GM12878 (cell line): ENCODE data around the gene SNN. TPM values are rescaled to one million over a fixed set of nuclear protein-coding genes. Genes with fewer than 3 reads are reported as not detected.

ENCODE experiments used
- ATAC-seq: fragments of 200-7000 bp; cut with Tn5 transposase; 3 replicates; pipeline ENCODE4 v1.9.1; 2020; ENCODE audit warnings: mild to moderate bottlenecking, moderate library complexity
- BruUV-seq: library from RNA; stranded (reverse); fragments of 400-500 nt; replicated peaks from 2 replicates; lab custom pipeline; 2021; lab: Mats Ljungman, UMichigan
- CTCF ChIA-PET: fragments of 300-600 bp; sonication (Branson Sonifier 250); formaldehyde crosslinking; extraction: SDS; loops from one replicate; lab custom pipeline; 2021; ENCODE audit warnings: inconsistent platforms; lab: Yijun Ruan, JAX
- POLR2A ChIA-PET: fragments of 350-600 bp; formaldehyde crosslinking; extraction: SDS; loops from one replicate; lab custom pipeline; 2021; ENCODE audit warnings: inconsistent platforms; lab: Charles Lee
- RAD21 ChIA-PET: fragments of 300-600 bp; sonication (Branson Sonifier 250); formaldehyde crosslinking; loops from one replicate; lab custom pipeline; 2023; ENCODE audit warnings: antibody characterized with exemption; ENCODE audit not compliant: unreplicated experiment; lab: Charles Lee
- SMC1A ChIA-PET: fragments of 300-600 bp; sonication (Branson Sonifier 250); formaldehyde crosslinking; loops from one replicate; lab custom pipeline; 2023; ENCODE audit not compliant: unreplicated experiment, uncharacterized antibody; lab: Charles Lee
- DNase-seq: peaks from one replicate; pipeline ENCODE4 v3.0.0-alpha.2; 2011; ENCODE audit warnings: low read depth, low spot score
- FAIRE-seq: peaks from 3 replicates; lab custom pipeline; 2011; peaks lifted over from hg19 to GRCh38; lab: Jason Lieb, UNC
- H2AFZ ChIP-seq: 2 replicates; pipeline ENCODE4 v1.6.0; 2011; ENCODE audit warnings: low read depth, low read length, control low read depth; ENCODE audit not compliant: control insufficient read depth
- H3K27ac ChIP-seq: 2 replicates; pipeline ENCODE4 v1.5.1; 2011; ENCODE audit warnings: control low read depth; ENCODE audit not compliant: control insufficient read depth, insufficient read depth
- H3K27me3 ChIP-seq, 2 experiments: replicated peaks in 1 of 2; 2 replicates each; pipeline versions ENCODE4 v1.6.0 to v1.6.1; 2011; ENCODE audit warnings: low read length in 1 of 2; ENCODE audit not compliant: control insufficient read depth in 2 of 2, insufficient read depth in 2 of 2
- H3K36me3 ChIP-seq, 2 experiments: 2 replicates each; pipeline ENCODE4 v1.5.1; 2011; ENCODE audit warnings: low read length in 1 of 2; ENCODE audit not compliant: control insufficient read depth in 2 of 2, insufficient read depth in 2 of 2
- H3K4me1 ChIP-seq: 2 replicates; pipeline ENCODE4 v1.6.1; 2011; ENCODE audit warnings: mild to moderate bottlenecking, low read length, moderate library complexity, mixed read lengths; ENCODE audit not compliant: control insufficient read depth, insufficient read depth
- H3K4me2 ChIP-seq: 2 replicates; pipeline ENCODE4 v1.6.0; 2011; ENCODE audit warnings: control low read depth; ENCODE audit not compliant: control insufficient read depth, insufficient read depth
- H3K4me3 ChIP-seq: fragments of 200-600 bp; sonication (generic); 2 replicates; pipeline ENCODE4 v1.5.1; 2016
- H3K79me2 ChIP-seq: 2 replicates; pipeline ENCODE4 v1.6.0; 2011; ENCODE audit warnings: low read length; ENCODE audit not compliant: control insufficient read depth, insufficient read depth
- H3K9ac ChIP-seq: 2 replicates; pipeline ENCODE4 v1.8.0; 2011; ENCODE audit warnings: low read length, control low read depth, mixed read lengths; ENCODE audit not compliant: control insufficient read depth, insufficient read depth
- H3K9me3 ChIP-seq: replicated peaks from 3 replicates; pipeline ENCODE4 v1.5.1; 2011; ENCODE audit warnings: mild to moderate bottlenecking, low read length; ENCODE audit not compliant: control insufficient read depth, insufficient read depth
- H4K20me1 ChIP-seq: 2 replicates; pipeline ENCODE4 v1.6.0; 2011; ENCODE audit not compliant: control insufficient read depth, insufficient read depth
- JUND ChIP-seq: IDR thresholded peaks from 2 replicates; pipeline ENCODE4 v1.6.1; 2012; ENCODE audit warnings: low read depth, mild to moderate bottlenecking, low read length, improper control_type of control experiment, moderate library complexity
- RAD51 ChIP-seq: fragments of 450-650 bp; IDR thresholded peaks from 2 replicates; pipeline ENCODE4 v1.6.1; 2016; ENCODE audit warnings: moderate library complexity, mild to moderate bottlenecking, inconsistent platforms
- TARDBP ChIP-seq: IDR thresholded peaks from 2 replicates; pipeline ENCODE4 v1.6.1; 2016; ENCODE audit warnings: borderline replicate concordance
- TBL1XR1 ChIP-seq: IDR thresholded peaks from 2 replicates; pipeline ENCODE4 v1.6.1; 2012; ENCODE audit warnings: low read depth, low read length, improper control_type of control experiment
- whole genome bisulfite sequencing: methylation state at CpG from one replicate; pipeline ENCODE4 v1.1.6; 2016; ENCODE audit warnings: low lambda C conversion rate; ENCODE audit not compliant: insufficient replicate concordance, insufficient coverage; ENCODE audit errors: missing lambda C conversion rate; 5-methylcytosine and 5-hydroxymethylcytosine counted together
- in situ Hi-C: fragments of 300-500 bp; cut with MboI; formaldehyde crosslinking; loops from 9 replicates; pipeline ENCODE4 v1.14.3; 2018; ENCODE audit warnings: mixed read lengths
- intact Hi-C: fragments of 100-400 bp; cut with micrococcal nuclease; formaldehyde crosslinking; loops from one replicate; pipeline ENCODE4 v1.14.2; 2022; ENCODE audit not compliant: unreplicated experiment
- polyA plus RNA-seq, 11 experiments: library from polyadenylated mRNA; depleted of rRNA in 4 of 11; unstranded in 6 of 11; stranded (reverse) in 5 of 11; fragments of >200 nt; fragmentation: Nextera tagmentation in 4 of 11; fragmentation: Illumina TruSeq in 1 of 11; extraction: Ambion mirVana in 4 of 11; extraction: Trizol in 1 of 11; gene quantifications; 1 replicate in 1 of 11; 2 replicates in 10 of 11; pipeline versions ENCODE4 v1.2.1 to v1.2.3, GENCODE V29; 2011 to 2016; ENCODE audit warnings: inconsistent platforms in 2 of 11, missing spikeins in 2 of 11, low read depth in 1 of 11
- total RNA-seq, 4 experiments: library from RNA; depleted of rRNA in 3 of 4; stranded (reverse); fragments of >200 nt in 3 of 4; fragmentation: Illumina TruSeq in 1 of 4; extraction: Trizol in 1 of 4; gene quantifications; 2 replicates each; pipeline versions ENCODE4 v1.2.1 to v1.2.3, GENCODE V29; 2013 to 2021
- TF ChIP-seq, protein P1 (sequence below): fragments of 450-650 bp; IDR thresholded peaks from 2 replicates; pipeline ENCODE4 v1.6.1; 2018; ENCODE audit warnings: borderline replicate concordance, mild to moderate bottlenecking; ENCODE audit not compliant: partially characterized antibody
- TF ChIP-seq, protein P2 (sequence below): IDR thresholded peaks from 2 replicates; pipeline ENCODE4 v1.6.1; 2012; ENCODE audit warnings: low read depth, low read length, improper control_type of control experiment

SNN gene
- total and polyA plus RNA-seq, 10 of the 15 experiments (the other 5 are each of a cell fraction or from before 2014, with no cell fraction given), result 2.2 to 43.4 (median 27.8) TPM

DNA sequence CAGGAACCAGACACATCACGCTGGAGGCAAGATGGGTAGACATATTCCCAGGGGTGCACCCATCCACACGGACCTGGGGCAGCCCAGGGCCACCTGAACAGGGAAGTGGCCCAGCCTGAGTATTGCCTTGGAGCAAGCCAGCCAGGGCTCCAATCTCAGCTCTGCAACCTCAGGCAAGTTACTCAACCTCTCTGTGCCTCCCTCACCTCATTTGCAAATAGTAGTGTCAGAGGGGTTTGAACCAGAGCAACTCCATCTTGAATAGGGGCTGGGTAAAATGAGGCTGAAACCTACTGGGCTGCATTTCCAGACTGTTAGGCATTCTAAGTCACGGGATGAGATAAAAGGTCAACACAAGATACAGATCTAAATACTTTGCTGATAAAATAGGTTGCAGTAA lies 35.1 kb upstream of the SNN start:
- ATAC-seq, result no peak
- no peak overlapping the region for H3K9ac ChIP-seq
- RAD21 ChIA-PET, result no interaction called here
- H4K20me1 ChIP-seq, result no peaks in the 10 kb centered on the region
- no peak for FAIRE-seq
- H3K27ac ChIP-seq, result no peak overlapping the region
- no peaks in the 10 kb centered on the region for H3K36me3 ChIP-seq
- no peak overlapping the region for H3K4me3 ChIP-seq
- CTCF ChIA-PET, result interaction anchor here (4.3 kb wide), 1 partner anchor 9 kb away, joined by 31 read pairs; no protein-coding TSS in a partner anchor
- no peaks in the 10 kb centered on the region; a peak in 1 of 4 replicates for H3K27me3 ChIP-seq
- SMC1A ChIA-PET, result interaction anchor here (1.0 to 2.0 kb wide), 2 partner anchors 101 to 224 kb away, joined by 3 to 6 read pairs; no protein-coding TSS in a partner anchor
- in situ Hi-C loops, result no loop called here
- peaks cover 8% of the 10 kb centered on the region for H3K4me1 ChIP-seq
- POLR2A ChIA-PET, result no interaction called here
- no peak overlapping the region for H3K4me2 ChIP-seq
- no peaks in the 10 kb centered on the region; the same call in 2 of the 3 replicates for H3K9me3 ChIP-seq
- no peak overlapping the region for H2AFZ ChIP-seq
- no peaks in the 10 kb centered on the region for H3K79me2 ChIP-seq
- WGBS, result 28% methylated on average over 3 of the region's 3 CpGs
- DNase-seq, result no peak
- TF ChIP-seq, protein P1, sequence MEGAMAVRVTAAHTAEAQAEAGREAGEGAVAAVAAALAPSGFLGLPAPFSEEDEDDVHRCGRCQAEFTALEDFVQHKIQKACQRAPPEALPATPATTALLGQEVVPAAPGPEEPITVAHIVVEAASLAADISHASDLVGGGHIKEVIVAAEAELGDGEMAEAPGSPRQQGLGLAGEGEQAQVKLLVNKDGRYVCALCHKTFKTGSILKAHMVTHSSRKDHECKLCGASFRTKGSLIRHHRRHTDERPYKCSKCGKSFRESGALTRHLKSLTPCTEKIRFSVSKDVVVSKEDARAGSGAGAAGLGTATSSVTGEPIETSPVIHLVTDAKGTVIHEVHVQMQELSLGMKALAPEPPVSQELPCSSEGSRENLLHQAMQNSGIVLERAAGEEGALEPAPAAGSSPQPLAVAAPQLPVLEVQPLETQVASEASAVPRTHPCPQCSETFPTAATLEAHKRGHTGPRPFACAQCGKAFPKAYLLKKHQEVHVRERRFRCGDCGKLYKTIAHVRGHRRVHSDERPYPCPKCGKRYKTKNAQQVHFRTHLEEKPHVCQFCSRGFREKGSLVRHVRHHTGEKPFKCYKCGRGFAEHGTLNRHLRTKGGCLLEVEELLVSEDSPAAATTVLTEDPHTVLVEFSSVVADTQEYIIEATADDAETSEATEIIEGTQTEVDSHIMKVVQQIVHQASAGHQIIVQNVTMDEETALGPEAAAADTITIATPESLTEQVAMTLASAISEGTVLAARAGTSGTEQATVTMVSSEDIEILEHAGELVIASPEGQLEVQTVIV, result no peak
- TF ChIP-seq JUND (no peak), TBL1XR1 (no peak), TARDBP (no peak), RAD51 (no peak)
- TF ChIP-seq, protein P2, sequence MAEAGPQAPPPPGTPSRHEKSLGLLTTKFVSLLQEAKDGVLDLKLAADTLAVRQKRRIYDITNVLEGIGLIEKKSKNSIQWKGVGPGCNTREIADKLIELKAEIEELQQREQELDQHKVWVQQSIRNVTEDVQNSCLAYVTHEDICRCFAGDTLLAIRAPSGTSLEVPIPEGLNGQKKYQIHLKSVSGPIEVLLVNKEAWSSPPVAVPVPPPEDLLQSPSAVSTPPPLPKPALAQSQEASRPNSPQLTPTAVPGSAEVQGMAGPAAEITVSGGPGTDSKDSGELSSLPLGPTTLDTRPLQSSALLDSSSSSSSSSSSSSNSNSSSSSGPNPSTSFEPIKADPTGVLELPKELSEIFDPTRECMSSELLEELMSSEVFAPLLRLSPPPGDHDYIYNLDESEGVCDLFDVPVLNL, result no peak
- TF ChIP-seq, all 136 proteins: peak for 0
- intact Hi-C loops, result no loop called here
- no TSS peak for BruUV-seq
